GM19397 (cell line): ENCODE results near the gene SPEM3.

ENCODE experiments used
- ATAC-seq: cut with Tn5 transposase; IDR thresholded peaks from one replicate; pipeline ENCODE4 v1.9.1; 2021; ENCODE audit warnings: mild to moderate bottlenecking, moderate library complexity; ENCODE audit not compliant: unreplicated experiment

Gene SPEM3

GRCh38 chr17:7440113-7440833, 11.6 kb downstream of the SPEM3 start:
- ATAC-seq, result no peak

GRCh38 chr17:7440834-7441195, 12.2 kb downstream of the SPEM3 start:
- no peak for ATAC-seq

- no peak for ATAC-seq
Observed at GRCh38 chr17:7441266-7441665, 12.6 kb downstream of the SPEM3 start.

GRCh38 chr17:7442142-7442541, 13.5 kb downstream of the SPEM3 start:
- no peak for ATAC-seq

- ATAC-seq, result no peak
Observed at GRCh38 chr17:7443499-7444485, 15.1 kb downstream of the SPEM3 start.

- ATAC-seq, result peak; percentile 67
Observed at GRCh38 chr17:7444682-7445618, 16.3 kb downstream of the SPEM3 start, which contains the start of gene CHRNB1. TSS of gene CHRNB1 (plus strand) at chr17:7445061. CDS start at chr17:7445128, 67 bp downstream.

- ATAC-seq, result no peak
Observed at GRCh38 chr17:7445619-7445968, 16.9 kb downstream of the SPEM3 start.

GRCh38 chr17:7448461-7448860, 19.8 kb downstream of the SPEM3 start:
- ATAC-seq, result no peak

GRCh38 chr17:7459961-7460545, 31.4 kb downstream of the SPEM3 start:
- no peak for ATAC-seq

GRCh38 chr17:7460850-7461660, 32.4 kb downstream of the SPEM3 start:
- no peak for ATAC-seq

- ATAC-seq, result no peak
Observed at GRCh38 chr17:7462474-7463371, 34.1 kb downstream of the SPEM3 start.

GRCh38 chr17:7463372-7463846, 34.8 kb downstream of the SPEM3 start:
- ATAC-seq, result no peak

- no peak for ATAC-seq
Observed at GRCh38 chr17:7464081-7464480, 35.4 kb downstream of the SPEM3 start.

GRCh38 chr17:7465597-7466275, 37.1 kb downstream of the SPEM3 start:
- no peak for ATAC-seq

- ATAC-seq, result no peak
Observed at GRCh38 chr17:7466318-7466638, 37.6 kb downstream of the SPEM3 start.

- no peak for ATAC-seq
Observed at GRCh38 chr17:7466639-7467341, 38.1 kb downstream of the SPEM3 start.

GRCh38 chr17:7467498-7467897, 38.8 kb downstream of the SPEM3 start:
- no peak for ATAC-seq
